C4-2B (cell line): ENCODE data around the gene EFCAB6.

ENCODE experiments used
- CTCF ChIP-seq: fragments of 450-650 bp; conservative IDR thresholded peaks from 2 replicates; pipeline ENCODE4 v1.5.1; 2017; ENCODE audit warnings: mild to moderate bottlenecking
- ZFX ChIP-seq: fragments of 450-650 bp; IDR thresholded peaks from 2 replicates; pipeline ENCODE4 v1.6.1; 2017

GRCh38 chr22:43753688-43754087 is 58.4 kb downstream of the EFCAB6 start:
- no peak for TF ChIP-seq CTCF
- TF ChIP-seq ZFX: no peak
